ENCODE measurements around the gene AP1G1.

DNA sequence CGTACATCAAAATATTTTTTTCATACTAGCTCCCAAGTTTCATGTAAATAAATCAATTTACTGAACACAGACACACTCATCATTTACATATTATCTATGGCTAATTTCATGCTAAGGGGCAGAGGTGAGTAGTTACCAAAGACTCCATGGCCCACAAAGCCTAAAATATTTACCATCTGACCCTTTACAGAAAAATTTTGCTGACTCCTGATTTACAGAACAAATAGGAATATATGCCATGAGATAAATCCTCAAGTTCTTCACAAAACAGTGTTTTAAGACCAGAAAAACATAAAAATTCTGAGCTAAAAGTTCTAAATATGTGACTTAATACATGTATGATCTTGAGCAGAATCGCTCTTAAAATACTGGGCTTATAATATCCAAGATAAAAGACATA lies 47.5 kb downstream of the AP1G1 start:
- TF ChIP-seq, protein P1, sequence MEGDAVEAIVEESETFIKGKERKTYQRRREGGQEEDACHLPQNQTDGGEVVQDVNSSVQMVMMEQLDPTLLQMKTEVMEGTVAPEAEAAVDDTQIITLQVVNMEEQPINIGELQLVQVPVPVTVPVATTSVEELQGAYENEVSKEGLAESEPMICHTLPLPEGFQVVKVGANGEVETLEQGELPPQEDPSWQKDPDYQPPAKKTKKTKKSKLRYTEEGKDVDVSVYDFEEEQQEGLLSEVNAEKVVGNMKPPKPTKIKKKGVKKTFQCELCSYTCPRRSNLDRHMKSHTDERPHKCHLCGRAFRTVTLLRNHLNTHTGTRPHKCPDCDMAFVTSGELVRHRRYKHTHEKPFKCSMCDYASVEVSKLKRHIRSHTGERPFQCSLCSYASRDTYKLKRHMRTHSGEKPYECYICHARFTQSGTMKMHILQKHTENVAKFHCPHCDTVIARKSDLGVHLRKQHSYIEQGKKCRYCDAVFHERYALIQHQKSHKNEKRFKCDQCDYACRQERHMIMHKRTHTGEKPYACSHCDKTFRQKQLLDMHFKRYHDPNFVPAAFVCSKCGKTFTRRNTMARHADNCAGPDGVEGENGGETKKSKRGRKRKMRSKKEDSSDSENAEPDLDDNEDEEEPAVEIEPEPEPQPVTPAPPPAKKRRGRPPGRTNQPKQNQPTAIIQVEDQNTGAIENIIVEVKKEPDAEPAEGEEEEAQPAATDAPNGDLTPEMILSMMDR (IDR thresholded peaks at IDR 0.05), result no peak
- TF ChIP-seq POLR2A (IDR thresholded peaks at IDR 0.05), result no peak

Measured in right lobe of liver (tissue), 4 donors.